ENCODE data around the gene PUM2. TPM values are rescaled to one million over a fixed set of nuclear protein-coding genes. Genes with fewer than 3 reads are reported as not detected.
A peak's percentile ranks its signal among the peaks of the same experiment; 100 is the strongest.

The PUM2 gene
- total and polyA plus RNA-seq, 2 of the 8 experiments (the other 6 are each of a cell fraction or from before 2014, with no cell fraction given): 46.6 to 114 TPM

DNA sequence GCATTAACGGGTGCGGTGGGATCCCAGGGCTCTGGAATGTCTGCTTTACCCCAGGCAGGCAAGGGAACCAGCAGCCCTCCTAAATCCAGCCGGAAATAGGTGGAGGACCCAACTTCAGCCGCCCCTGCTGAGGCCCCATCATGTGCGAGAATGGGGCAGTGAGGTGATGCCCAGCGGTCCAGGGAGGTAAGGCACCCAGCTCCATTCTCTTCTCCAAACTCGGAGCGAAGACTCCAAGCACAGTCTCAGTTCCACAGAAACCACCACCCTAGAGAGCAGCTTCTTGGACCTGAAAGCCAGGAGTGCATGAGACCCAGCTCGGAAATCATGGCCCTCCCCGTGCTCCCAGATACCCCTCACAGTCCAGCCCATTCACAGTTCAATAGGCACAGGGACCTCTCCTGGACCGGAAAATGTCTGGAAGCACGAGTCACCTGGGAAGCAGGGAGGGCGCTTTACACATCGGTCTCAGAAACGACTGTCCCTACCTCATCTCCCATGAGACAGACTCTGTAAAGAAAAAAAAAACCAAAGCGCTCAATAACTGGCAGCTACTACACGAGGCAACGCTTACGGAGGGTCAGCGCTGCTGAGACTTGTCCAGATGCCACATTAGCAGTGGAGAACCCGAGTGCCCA is 127.8 kb downstream of the PUM2 start:
- H2BK15ac ChIP-seq (ENCODE audit: low read length): peak overlapping the region; percentile 61; the same call in 1 of the 2 replicates
- H3K4ac ChIP-seq (replicated peaks; ENCODE audit: insufficient read length, low read depth, low read length): no peak overlapping the region
- 60% methylated on average over 14 of the region's 21 CpGs; no CpG with 5 or more reads in 1 of the 2 experiments for WGBS, 2 experiments (ENCODE audit: extremely low coverage in 1 of 2, insufficient coverage in 1 of 2, insufficient read length in 1 of 2, insufficient replicate concordance in 2 of 2, low coverage in 1 of 2, low lambda C conversion rate in 2 of 2, missing lambda C conversion rate in 1 of 2)
- H4K20me1 ChIP-seq (replicated peaks in 1 of 2; ENCODE audit: control insufficient read depth in 1 of 2, insufficient read depth in 2 of 2, low read length in 2 of 2): peaks cover 16 to 22% of the 10 kb centered on the region in 2 experiments
- FAIRE-seq (no peak), DNase-seq (ENCODE audit: low read depth in 1 of 2, low spot score in 2 of 2) (no peak)
- H3K4me3 ChIP-seq (ENCODE audit: extremely low read depth in 1 of 4, insufficient read depth in 2 of 4, low read depth in 3 of 4, low read length in 4 of 4): peak overlapping the region; percentile 72 to 94 (median 80)
- H2AK5ac ChIP-seq (ENCODE audit: low read depth, low read length): no peak overlapping the region
- H3K9me3 ChIP-seq (ENCODE audit: insufficient read depth in 2 of 2, low read depth in 1 of 2, low read length in 1 of 2): no peaks in the 10 kb centered on the region
- H3K36me3 ChIP-seq (ENCODE audit: control insufficient read depth in 2 of 4, insufficient read depth in 4 of 4, low read length in 3 of 4): peaks cover 0 to 6% (median 1%) of the 10 kb centered on the region in 4 experiments; a peak in 4 of 8 replicates
- no peak overlapping the region for H3K56ac ChIP-seq (replicated peaks; ENCODE audit: insufficient read length, low read depth, low read length)
- no peak overlapping the region for H3K23ac ChIP-seq (ENCODE audit: insufficient read length)
- no peak overlapping the region for H2BK120ac ChIP-seq (replicated peaks; ENCODE audit: low read depth, low read length)
- no peak overlapping the region for H4K91ac ChIP-seq (replicated peaks; ENCODE audit: insufficient read length, low read length)
- no peak overlapping the region for H4K5ac ChIP-seq (ENCODE audit: insufficient read length, low read depth, low read length)
- H2BK12ac ChIP-seq (ENCODE audit: low read depth, low read length): peak overlapping the region; percentile 1; the same call in 1 of the 2 replicates
- ChIA-PET CTCF (ENCODE audit: partially characterized antibody) (interaction anchor here (0.7 to 5.8 kb wide), 18 partner anchors 8 to 268 kb away, joined by 3 to 36 read pairs (median 4); no protein-coding TSS in a partner anchor), POLR2A (ENCODE audit: partially characterized antibody) (interaction anchor here (1.2 to 3.1 kb wide), 7 partner anchors 10 to 224 kb away, joined by 3 to 13 read pairs (median 4); partner anchors contain the start of genes LAPTM4A and RHOB)
- no peak overlapping the region for H4K8ac ChIP-seq (ENCODE audit: extremely low read depth, insufficient read depth, low read length)
- no peak overlapping the region for H3K18ac ChIP-seq (ENCODE audit: extremely low read depth, low read length)
- H2BK5ac ChIP-seq (ENCODE audit: low read depth, low read length): peak overlapping the region; percentile 52; the same call in 1 of the 2 replicates
- H3K9ac ChIP-seq (replicated peaks in 1 of 4; ENCODE audit: extremely low read depth in 1 of 4, low read depth in 3 of 4, low read length in 3 of 4): no peak overlapping the region
- peaks cover 10 to 52% of the 10 kb centered on the region in 2 experiments for H3K79me2 ChIP-seq (ENCODE audit: control insufficient read depth in 1 of 2, insufficient read depth in 2 of 2, low read length in 2 of 2)
- peak overlapping the region; percentile 66 to 90 for H3K4me2 ChIP-seq (ENCODE audit: insufficient read depth in 1 of 2, low read depth in 2 of 2, low read length in 2 of 2)
- H3K14ac ChIP-seq (ENCODE audit: insufficient read length): no peak overlapping the region
- H3K4me1 ChIP-seq (replicated peaks in 1 of 4; ENCODE audit: control insufficient read depth in 3 of 4, insufficient read depth in 4 of 4, low read length in 3 of 4): peaks cover 4 to 23% (median 15%) of the 10 kb centered on the region in 4 experiments
- H3K27ac ChIP-seq (ENCODE audit: low read depth, low read length): no peak overlapping the region
- 0 out of 2 replicates have a peak overlapping the region, but pooled peaks have one; percentile 72 for H2BK20ac ChIP-seq (ENCODE audit: low read length)
- peaks cover 12% of the 10 kb centered on the region; the same call in 1 of the 2 replicates for H3K23me2 ChIP-seq (ENCODE audit: low read depth, low read length)
- H2AFZ ChIP-seq (ENCODE audit: low read length): no peak overlapping the region
- peaks cover 0 to 7% (median 4%) of the 10 kb centered on the region in 4 experiments; a peak in 4 of 7 replicates for H3K27me3 ChIP-seq (replicated peaks in 1 of 4; ENCODE audit: control insufficient read depth in 3 of 4, extremely low read depth in 1 of 4, insufficient read depth in 3 of 4, low read length in 3 of 4)
- peaks cover 29% of the 10 kb centered on the region for H3K79me1 ChIP-seq (ENCODE audit: low read depth, low read length)
- TF ChIP-seq SP4 (IDR thresholded peaks at IDR 0.05; ENCODE audit: low read length) (no peak), RFX5 (IDR thresholded peaks at IDR 0.05; ENCODE audit: borderline replicate concordance, low read depth, low read length) (no peak), GABPA (IDR thresholded peaks at IDR 0.05; ENCODE audit: borderline replicate concordance, insufficient read depth, low read length) (no peak), CBX5 (IDR thresholded peaks at IDR 0.05; ENCODE audit: low read depth, low read length) (no peak), KDM4A (IDR thresholded peaks at IDR 0.05; ENCODE audit: low read depth, low read length, severe bottlenecking) (no peak), JUN (IDR thresholded peaks at IDR 0.05; ENCODE audit: low read depth, low read length) (no peak), HDAC6 (IDR thresholded peaks at IDR 0.05; ENCODE audit: low read depth, low read length) (no peak), MAFK (IDR thresholded peaks at IDR 0.05; ENCODE audit: low read depth, low read length) (no peak), RAD21 (IDR thresholded peaks at IDR 0.05 in 1 of 2, conservative IDR thresholded peaks at IDR 0.05 in 1 of 2; ENCODE audit: low read depth in 2 of 2, low read length in 2 of 2) (no peak), TAF7 (optimal IDR thresholded peaks at IDR 0.05; ENCODE audit: borderline replicate concordance, low read depth, low read length) (no peak)
- TF ChIP-seq, protein P1, sequence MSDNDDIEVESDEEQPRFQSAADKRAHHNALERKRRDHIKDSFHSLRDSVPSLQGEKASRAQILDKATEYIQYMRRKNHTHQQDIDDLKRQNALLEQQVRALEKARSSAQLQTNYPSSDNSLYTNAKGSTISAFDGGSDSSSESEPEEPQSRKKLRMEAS (IDR thresholded peaks at IDR 0.05): no peak

Measured in H1 (cell line).